ENCODE results near the gene AMZ1.

Gene AMZ1

GRCh38 chr7:2763597-2763996, 75.6 kb downstream of the AMZ1 start:
- no peak overlapping the region for H3K4me3 ChIP-seq (ENCODE audit: low read depth, low read length)
- CTCF ChIA-PET, result interaction anchor here (1.0 kb wide), 1 partner anchor 20 kb away, joined by 3 read pairs; no protein-coding TSS in a partner anchor
- DNase-seq (ENCODE audit: low read depth, low spot score), result no peak
- TF ChIP-seq CTCF (IDR thresholded peaks at IDR 0.05; ENCODE audit: insufficient read depth, low read length, missing control alignments), result no peak
- POLR2A ChIA-PET, result no interaction called here

- DNase-seq (ENCODE audit: low read depth, low spot score), result no peak
- no peak overlapping the region for H3K4me3 ChIP-seq (ENCODE audit: low read depth, low read length)
- ChIA-PET CTCF (no interaction called here), POLR2A (no interaction called here)
- no peak for TF ChIP-seq CTCF (IDR thresholded peaks at IDR 0.05; ENCODE audit: insufficient read depth, low read length, missing control alignments)
These were observed 76.6 kb downstream of the AMZ1 start for GRCh38 chr7:2764621-2765020.
